ENCODE data around the gene SERPINE1.

- TF ChIP-seq POLR2A (IDR thresholded peaks at IDR 0.05; ENCODE audit: low read length): no peak
- TF ChIP-seq GATA1 (IDR thresholded peaks at IDR 0.05; ENCODE audit: low read depth, low read length): no peak
Measured at GRCh38 chr7:101094791-101095375, 32.0 kb upstream of the SERPINE1 start.
